Ramos (cell line): ENCODE results near the gene MAPRE3.
"Not testable (repeated sequence)": the region's sequence is repeated elsewhere in the genome, so short reads cannot be mapped to it uniquely, and the experiment has no call there.

ENCODE experiments used
- in situ Hi-C: fragments of 300-500 bp; cut with MboI; formaldehyde crosslinking; loops from one replicate; pipeline ENCODE4 v1.14.3; 2022; ENCODE audit warnings: low sequenced_read_pairs; ENCODE audit not compliant: unreplicated experiment

Gene MAPRE3

DNA sequence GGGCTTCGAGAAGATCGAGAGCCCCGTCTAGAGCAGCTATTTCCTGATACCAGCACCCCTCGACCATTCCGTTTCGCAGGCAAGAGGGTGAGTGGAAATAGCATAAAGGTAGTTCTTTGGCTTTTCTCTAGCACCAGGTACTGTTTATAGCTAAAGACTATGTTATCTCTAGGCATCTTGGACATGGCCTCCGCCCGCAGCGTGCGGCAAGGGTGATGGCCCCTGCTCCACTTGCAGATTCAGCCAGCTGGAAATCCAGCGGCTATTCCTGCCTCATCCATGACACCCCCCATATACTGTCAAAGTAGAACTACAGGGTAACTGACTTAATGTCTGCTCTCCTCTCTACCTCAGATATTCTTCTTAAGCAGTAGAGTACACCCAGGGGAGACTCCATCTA, 84.3 kb downstream of the MAPRE3 start:
- in situ Hi-C loops = no loop called here

- in situ Hi-C loops = no loop called here
Measured at GRCh38 chr2:27057184-27057583, 86.7 kb downstream of the MAPRE3 start.

DNA sequence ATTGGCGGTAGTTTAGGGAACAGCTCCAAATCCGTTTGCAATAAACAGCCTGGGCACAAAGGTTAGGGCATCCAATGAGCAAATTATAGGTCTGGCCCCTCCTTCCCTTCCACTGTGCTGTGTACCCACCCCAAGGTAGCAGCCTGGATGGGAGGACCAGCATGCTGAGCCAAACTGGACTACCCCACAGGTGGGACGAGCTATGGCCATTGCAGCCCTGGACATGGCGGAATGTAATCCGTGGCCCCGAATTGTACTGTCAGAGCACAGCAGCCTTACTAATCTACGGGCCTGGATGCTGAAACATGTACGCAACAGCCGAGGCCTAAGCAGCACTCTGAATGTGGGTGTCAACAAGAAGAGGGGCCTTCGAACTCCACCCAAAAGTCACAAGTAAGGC, 87.8 kb downstream of the MAPRE3 start:
- in situ Hi-C loops = no loop called here

DNA sequence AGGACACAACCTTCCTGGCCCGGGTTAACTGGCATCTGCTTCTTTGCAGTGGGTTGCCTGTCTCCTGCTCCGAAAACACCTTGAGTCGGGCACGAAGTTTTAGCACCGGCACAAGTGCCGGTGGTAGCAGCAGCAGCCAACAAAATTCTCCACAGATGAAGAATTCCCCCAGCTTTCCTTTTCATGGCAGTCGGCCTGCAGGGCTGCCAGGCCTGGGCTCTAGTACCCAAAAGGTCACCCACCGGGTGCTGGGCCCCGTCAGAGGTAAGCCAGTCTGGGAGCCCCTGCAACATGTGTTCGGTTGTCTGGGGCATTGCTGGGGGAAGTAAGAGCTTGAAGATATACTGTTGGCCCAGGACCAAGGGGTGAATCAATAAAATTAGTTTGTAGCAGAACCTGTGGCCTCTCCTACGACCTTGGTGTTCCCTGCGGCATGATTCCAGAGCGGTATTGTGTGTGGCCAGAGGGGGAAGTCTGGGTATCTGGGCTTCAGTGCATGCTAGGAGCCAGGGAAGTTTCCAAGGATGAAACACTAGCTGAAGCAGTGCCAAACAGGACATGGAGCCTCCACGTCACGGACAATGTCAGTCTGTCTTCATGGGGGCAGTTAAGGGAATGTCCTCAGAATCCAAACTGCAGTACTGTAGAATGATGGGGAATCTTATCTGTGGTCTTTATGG, 88.8 kb downstream of the MAPRE3 start:
- in situ Hi-C loops = no loop called here

GRCh38 chr2:27060323-27060722, 89.9 kb downstream of the MAPRE3 start:
- in situ Hi-C loops = no loop called here

DNA sequence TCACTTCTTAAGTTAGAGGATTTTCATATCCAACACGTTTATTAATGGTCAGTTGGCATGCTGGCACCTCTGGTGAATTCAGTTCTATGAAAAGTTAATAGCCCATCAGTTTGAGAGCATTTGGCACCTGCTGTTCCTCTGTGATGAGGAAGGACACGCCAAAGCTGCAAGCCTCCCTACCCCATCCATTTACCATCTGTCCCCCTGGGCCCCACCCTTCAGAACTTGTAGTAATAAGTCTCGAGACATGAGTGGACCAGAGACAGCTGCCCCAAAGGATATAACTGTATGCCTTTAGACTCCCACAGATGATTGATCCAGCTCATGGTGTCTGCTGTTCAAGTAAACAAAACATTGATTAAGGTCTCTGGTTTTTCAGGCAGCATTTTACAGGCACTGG, 94.7 kb downstream of the MAPRE3 start:
- in situ Hi-C loops = no loop called here

- in situ Hi-C loops = no loop called here
Measured at GRCh38 chr2:27067385-27067784, 96.9 kb downstream of the MAPRE3 start.

- in situ Hi-C loops = no loop called here
Measured at GRCh38 chr2:27069436-27069835, 99.0 kb downstream of the MAPRE3 start.

GRCh38 chr2:27069961-27070618, 99.7 kb downstream of the MAPRE3 start:
- in situ Hi-C loops = no loop called here

GRCh38 chr2:27070653-27071276, 100.3 kb downstream of the MAPRE3 start:
- in situ Hi-C loops = no loop called here

DNA sequence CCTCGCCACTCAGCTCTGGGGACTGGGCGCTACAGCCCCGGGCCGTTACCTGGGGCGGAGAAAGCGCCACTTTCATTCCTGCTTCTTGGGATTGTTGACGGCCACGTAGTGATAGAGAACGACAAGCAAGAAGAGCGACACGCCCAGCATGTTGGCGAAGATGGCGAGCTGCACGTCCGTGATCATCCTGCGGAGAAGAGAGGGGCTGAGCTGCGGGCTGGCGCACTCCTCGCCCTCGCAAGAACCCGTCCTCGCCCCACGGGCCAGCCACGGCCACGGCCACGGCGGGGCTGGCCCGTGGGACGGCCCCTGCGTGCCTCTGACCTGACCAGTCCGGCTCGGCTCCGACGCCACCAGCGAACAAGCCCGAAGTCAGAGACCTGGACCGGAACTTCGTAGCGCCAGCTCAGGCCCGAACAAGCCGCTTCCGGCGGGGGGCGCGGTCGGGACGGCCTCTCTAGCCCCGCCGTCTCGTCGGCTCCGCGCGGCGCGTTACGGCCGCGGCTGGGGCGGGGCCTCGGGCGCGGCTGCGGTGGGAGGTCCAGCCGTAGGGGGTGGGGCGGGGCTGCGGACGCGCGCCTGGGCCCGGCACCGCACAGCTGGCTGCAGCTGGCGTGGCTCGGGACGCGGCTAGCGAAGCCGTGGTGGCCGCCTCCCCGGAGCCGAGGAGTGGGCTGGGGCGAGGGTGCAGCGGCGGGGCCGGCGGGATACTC, 101.0 kb downstream of the MAPRE3 start, which contains the start of gene OST4:
Gene OST4, minus strand, starts transcription at position 378 of the 713 bp plus-strand sequence.
- in situ Hi-C loops = no loop called here

DNA sequence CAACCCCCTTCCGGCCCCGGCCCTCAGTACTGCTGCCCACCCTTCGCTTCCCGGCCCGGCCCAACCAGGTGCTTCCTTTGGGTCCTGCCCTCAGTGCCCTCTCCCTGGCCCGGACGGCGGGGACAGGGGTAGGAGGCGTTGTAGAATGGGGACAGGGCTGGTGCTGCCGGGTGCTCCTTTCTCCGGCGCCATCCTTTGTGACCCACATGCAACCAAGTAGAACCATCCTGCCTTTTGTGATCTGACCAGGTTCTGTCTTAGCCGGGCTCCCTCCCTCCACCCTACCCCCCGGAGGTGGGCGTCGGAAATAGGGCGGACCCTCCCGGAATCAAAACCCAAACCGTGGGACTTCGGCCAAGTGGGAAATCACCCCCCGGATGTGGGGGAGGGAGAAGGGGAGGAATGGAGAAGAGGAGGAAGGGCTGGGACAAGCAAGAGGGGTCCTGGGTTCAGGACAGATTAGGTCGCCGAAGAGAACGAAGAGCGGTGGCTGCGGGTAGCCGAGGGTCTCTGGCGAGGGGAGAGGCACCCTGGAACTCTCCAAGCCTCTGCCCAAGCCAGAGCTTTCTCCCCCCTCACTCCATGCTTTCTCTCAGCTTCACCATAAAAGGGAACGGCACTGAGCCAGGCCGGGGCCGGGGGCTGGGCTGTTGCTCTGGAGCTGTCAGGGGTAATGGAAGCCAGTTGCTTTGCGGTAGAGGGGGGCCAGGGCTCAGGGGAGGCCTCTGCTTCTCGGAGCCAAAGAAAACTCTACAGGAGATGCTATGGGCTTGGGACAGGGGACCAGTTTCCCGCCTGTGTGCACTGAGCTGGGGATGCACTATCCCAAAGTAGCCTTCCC, 101.8 kb downstream of the MAPRE3 start:
- in situ Hi-C loops = no loop called here

DNA sequence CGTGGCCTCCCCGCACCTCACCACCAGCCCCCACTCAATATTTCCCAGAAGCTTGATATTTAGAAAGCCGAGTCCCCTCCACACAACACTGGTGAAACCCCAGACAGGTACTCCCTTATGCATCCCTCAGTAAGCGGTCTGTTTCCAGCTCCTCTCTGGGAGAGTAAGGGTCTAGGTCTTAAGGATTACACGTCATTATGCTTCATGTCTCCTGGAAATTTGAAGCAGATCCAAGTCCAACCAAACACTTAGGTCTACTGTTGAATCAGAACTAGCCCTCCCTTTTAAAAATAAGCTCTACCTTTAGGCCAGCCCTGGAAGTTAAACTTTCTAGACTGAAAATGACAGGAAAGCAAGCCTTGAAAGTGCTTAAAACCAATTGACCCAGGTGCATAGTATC, 102.5 kb downstream of the MAPRE3 start:
- in situ Hi-C loops = no loop called here

- in situ Hi-C loops = no loop called here
Measured at GRCh38 chr2:27073782-27074181, 103.3 kb downstream of the MAPRE3 start.

DNA sequence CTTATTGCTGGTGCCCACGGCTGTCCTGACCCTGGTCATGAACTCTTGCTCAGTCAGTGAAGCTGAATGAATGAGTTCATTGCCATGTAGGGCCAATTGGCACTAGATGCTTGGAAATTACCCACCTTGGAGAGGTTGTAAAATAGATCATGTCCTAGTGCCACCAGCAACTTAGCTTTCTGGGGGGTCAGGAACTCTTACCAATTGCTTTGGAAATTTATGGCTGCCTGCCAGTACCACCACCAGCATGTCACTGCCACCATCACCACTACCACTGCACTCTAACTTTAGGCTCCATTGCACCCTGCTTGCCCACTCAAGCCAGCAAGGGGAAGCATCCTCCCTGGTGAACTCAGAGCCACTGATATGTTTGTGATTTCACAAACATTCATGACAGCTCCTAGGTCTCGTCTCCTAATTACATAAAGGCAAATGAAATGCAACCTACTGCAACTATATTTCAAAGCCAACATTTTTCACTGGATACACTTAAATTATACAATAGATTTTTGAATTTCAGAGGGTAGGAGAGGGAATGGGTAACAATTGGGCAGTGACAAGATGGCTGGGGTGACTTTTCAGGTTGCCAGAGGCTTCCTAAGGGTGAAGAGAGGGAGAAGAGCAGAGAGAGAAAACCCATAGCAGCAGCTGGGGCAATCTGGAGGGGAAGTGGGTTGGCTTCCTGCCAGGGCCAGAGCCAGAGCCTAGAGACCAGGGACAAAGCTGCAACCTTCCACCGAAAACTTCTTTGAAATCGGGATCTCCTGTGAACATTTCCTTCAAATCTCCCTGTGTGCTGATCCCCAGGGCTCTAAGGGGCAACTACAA, 104.5 kb downstream of the MAPRE3 start:
- in situ Hi-C loops = no loop called here

- in situ Hi-C loops = not testable (repeated sequence)
Measured at GRCh38 chr2:27075566-27075871, 105.1 kb downstream of the MAPRE3 start.

DNA sequence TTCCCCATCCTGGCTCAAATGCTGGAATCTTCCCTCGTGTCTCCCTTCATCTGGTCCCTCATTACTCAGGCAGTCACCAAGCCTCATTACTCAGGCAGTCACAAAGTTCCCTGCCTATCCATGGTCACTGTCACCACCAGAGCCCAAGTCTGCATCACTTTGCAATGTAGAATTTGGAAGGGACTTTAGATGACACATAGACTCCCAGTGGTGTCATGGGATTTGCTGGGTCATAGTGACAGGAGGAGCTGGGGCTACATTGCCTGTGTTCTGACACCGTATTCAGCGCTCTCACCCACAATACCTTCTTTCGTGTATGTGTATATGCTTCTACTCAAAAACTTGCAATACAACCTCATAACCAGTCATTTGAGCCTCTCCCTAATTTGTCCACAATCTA, 105.9 kb downstream of the MAPRE3 start:
- in situ Hi-C loops = no loop called here
